GM21367 (cell line): ENCODE data around the gene PATJ.
"Not testable (repeated sequence)": the region's sequence is repeated elsewhere in the genome, so short reads cannot be mapped to it uniquely, and the experiment has no call there.

Experiments used
- ATAC-seq: cut with Tn5 transposase; IDR thresholded peaks from one replicate; pipeline ENCODE4 v1.9.1; 2021; ENCODE audit not compliant: unreplicated experiment

The PATJ gene

GRCh38 chr1:61819421-61819820, 77.1 kb downstream of the PATJ start:
- ATAC-seq: no peak

DNA sequence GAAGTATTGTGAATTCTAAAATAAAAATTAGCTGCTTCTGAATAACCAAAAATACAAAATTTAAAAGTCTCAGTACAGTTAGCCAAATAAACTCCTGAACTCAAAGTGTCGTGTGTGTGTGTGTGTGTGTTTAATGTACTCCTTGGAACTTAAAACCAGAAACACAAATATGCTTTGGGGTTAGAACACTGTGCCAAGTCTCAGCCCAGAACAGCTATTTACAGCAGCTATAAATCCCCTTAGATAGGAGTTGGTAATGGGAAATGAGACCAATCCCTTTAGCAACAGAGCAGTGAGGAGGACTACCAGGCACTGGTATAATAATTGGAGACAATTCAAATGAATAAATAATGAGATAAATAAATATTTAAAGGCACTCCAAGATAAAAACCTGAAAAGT, 83.1 kb downstream of the PATJ start:
- ATAC-seq: no peak

DNA sequence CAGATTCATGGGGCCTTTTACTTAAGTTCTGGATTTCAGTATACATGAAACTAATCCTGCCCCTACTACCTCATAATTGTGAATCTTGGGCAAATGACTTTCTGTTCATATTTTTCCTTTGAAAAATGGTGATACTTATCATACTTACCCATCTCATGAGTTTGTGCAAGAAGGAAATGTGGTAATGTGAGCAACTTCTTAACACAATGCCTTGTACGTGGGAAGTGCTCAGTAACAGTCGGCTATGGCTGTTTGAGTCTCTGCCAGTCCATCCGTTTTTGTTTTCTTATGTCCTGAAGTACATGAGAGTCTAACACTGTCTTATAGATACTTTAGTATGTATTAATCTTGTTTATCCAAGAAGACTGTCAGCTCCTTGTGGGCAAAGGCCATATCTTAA, 86.5 kb downstream of the PATJ start:
- ATAC-seq: no peak

DNA sequence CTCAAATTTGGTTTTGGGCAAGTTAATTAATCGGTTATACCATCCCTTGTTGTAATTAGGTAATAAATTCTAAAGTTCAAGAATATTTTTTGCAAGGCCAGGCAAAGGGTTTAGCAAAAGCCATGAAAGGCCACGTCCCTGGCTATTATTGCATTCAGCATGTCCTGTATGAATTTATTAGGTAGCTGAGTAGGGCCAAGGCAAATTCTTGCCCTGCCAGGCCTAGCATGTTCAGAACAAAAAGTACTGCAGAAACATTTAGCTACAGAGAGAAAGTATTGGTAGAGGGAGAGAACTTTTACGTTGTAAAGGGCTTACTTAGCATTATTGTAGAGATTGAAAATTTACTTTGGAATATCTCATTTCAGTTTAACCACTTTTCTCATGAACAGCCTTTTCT, 94.4 kb downstream of the PATJ start:
- ATAC-seq: no peak

DNA sequence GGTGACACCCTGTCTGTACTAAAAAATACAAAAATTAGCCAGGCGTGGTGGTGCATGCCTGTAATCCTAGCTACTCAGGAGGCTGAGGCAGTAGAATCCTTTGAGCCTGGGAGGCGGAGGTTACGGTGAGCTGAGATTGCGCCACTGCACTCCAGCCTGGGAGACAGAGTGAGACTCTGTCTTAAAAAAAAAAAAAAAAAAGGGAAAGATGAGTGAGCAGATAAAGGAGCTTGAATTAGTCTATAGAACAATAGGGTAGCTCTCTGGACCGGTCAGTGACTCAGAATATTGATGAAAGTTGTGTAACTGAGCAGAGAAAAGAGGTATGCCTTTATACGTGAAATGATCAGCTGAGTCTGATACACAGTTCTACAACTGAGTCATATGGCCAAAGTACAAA, 95.3 kb downstream of the PATJ start:
- not testable (repeated sequence) for ATAC-seq

- ATAC-seq: no peak
Measured at GRCh38 chr1:61839679-61840078, 97.4 kb downstream of the PATJ start.

DNA sequence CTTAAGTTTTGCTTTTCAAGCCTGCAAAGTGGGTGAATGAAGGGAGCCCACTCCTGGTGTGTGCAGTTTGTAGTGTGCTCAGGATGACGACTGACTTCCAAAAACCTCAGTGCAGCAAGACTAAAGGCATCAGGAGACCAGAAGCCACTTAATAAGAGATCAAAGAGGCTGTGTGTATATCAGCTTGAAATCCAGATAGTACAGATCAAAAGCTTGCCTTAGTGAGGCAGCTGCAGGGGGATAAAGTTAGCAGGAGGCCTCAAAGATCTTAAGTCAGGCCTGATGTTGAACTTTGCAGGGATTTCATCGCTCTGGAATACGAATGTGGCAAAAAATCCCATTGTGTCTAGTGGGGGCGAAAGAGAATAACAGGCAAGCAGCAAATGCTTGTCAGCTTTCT, 99.8 kb downstream of the PATJ start:
- ATAC-seq: no peak

DNA sequence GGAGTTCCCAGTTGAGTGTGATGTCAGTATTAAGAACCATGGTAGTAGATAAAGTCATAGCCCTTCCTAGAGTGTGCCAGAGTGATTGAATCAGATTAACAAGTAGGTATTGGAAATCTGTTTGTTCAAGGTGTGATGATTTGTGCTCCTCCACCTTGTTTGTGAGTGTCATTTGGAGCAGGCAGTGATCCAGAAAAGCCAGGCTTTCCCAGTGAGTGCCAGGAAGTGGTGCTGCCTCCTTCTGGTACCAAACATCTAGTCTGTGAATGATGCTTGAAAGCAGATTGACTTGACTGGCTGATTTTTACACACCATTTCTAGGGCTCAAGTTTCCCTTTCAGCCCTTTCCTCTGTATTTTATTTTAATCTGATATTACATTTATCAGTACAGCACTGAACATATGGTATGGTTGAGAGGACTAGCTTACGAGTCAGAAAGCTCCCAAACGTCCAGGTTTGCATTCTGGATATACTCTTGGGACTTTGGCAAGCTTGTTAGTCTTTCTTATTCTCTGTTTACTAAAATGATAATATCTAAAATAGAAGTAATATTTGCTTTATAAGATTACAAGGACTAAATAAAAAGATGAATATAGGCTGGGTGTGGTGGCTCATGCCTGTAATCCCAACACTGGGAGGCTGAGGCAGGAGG, 100.7 kb downstream of the PATJ start:
- no peak for ATAC-seq

- ATAC-seq: no peak
Measured at GRCh38 chr1:61844006-61844405, 101.7 kb downstream of the PATJ start.

- ATAC-seq: not testable (repeated sequence)
Measured at GRCh38 chr1:61844664-61845063, 102.4 kb downstream of the PATJ start.

DNA sequence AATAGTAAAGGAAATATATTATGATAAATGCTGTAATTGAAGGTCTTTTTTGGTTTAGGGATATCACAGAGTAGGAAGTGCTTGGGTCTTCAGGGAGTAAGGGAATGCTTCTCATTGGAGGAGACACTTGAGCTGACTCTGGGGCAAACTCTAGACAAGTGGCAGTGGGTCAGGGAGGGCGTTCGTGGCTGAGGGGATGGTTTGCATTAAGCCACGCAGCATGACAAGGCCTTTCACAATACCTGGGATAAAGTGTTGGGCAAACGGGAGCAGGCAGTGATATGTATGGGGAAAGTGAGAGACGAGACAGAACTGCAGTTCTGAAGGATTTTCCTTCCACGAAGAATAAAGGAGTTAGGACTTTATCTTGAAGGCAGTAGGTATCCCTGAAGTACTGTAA, 109.0 kb downstream of the PATJ start:
- no peak for ATAC-seq

DNA sequence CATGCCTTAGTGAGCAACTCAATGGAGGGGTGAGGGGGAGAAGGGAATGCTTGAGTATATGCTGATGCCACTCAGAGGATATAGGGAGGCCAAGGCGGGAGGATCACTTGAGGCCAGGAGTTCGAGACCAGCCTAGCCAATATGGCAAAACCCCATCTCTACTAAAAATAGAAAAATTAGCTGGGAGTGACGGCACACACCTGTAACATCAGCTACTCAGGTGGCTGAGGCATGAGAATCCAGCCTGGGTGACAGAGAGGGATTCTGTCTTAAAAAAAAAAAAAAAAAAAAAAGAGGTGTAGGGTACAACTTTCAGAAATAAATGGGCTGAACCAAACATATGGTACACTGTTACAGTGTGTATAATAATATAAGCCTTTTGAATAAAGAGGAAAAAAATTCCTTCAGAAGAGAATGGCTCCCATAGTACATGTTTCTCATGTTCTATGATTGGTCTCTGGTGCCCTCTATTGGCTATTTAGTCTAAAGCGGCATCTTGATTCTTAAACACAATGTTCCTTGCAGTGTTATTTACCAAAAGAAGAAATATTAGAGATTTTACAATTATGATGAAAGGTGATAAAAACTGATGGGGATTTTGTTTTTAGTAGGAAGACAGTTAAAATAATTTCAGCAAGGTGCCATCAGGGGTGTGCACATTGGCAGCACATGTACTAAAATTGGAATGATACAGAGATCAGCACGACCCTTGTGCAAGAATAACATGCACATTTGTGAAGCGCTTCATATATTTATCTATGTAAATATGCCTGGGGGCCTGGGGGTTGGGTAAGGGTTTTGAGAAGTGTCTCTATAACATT, 109.8 kb downstream of the PATJ start:
- ATAC-seq: peak; percentile 57

DNA sequence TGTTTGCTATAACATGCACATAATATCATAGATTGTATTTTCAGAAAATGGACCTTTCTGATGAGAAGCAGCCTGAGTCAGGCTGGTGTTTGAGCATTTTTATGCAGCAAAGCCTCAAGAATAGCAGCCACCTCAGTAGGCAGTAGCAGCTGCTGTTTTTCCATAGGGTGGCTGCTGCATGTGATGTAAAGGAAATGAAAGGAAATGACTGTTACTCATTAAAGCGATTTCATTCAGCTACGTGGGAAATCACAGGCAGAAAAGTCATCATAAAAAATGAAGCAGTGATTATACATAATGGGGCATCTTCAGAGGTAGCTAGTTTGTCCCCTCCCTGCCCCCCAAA, 110.4 kb downstream of the PATJ start:
- ATAC-seq: no peak

DNA sequence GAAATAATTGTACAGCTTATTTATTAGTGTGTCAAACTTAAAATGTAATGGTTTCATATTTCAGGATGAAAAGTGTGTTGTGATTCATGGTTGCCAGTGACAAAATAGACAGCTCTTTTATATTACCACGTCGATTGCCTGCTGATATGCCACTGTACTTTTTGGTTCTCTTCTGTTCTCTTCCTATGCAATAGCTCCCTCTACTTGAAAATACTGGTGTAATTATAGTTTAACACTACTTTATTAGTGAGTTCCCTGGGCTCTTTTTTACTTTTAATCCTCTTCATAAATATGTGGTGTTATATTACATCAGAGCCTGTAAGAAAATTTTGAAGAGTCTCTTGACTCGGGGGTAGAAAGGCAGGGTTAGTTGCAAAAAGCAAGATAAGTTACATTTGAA, 111.3 kb downstream of the PATJ start:
- no peak for ATAC-seq

- no peak for ATAC-seq
Measured at GRCh38 chr1:61864489-61864888, 122.2 kb downstream of the PATJ start.

DNA sequence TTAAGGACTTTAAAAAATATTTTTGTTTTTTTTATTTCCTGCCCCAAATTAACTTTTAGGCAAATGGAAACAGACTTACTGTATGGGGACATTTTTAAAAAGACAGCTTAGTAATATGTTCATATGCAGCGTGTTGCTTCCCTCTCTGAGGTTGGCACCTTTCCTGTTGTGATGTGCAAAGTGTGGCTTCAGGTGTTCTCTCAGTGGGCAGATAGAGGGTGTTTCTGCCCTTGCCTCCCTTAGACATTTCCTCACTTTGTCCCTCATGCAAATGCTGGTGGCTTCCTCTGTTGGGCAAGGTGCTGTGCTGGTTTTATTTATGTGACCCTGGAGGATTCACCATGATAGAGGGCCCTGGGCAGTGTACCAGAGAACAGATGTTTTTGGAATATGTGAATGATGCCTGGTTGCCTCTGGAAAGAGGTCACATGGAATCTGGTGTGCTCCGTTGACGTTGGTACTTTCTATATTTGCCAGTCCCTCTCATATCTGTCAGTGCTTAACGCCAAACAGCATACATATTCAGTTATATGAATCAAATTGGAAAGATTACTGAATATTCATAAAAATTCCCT, 123.5 kb downstream of the PATJ start:
- no peak for ATAC-seq

GRCh38 chr1:61869691-61870109, 127.4 kb downstream of the PATJ start:
- no peak for ATAC-seq

GRCh38 chr1:61872206-61872605, 129.9 kb downstream of the PATJ start:
- ATAC-seq: no peak

- ATAC-seq: no peak
Measured at GRCh38 chr1:61873581-61873980, 131.3 kb downstream of the PATJ start.

GRCh38 chr1:61873994-61874393, 131.7 kb downstream of the PATJ start:
- no peak for ATAC-seq

GRCh38 chr1:61875198-61875597, 132.9 kb downstream of the PATJ start:
- no peak for ATAC-seq

DNA sequence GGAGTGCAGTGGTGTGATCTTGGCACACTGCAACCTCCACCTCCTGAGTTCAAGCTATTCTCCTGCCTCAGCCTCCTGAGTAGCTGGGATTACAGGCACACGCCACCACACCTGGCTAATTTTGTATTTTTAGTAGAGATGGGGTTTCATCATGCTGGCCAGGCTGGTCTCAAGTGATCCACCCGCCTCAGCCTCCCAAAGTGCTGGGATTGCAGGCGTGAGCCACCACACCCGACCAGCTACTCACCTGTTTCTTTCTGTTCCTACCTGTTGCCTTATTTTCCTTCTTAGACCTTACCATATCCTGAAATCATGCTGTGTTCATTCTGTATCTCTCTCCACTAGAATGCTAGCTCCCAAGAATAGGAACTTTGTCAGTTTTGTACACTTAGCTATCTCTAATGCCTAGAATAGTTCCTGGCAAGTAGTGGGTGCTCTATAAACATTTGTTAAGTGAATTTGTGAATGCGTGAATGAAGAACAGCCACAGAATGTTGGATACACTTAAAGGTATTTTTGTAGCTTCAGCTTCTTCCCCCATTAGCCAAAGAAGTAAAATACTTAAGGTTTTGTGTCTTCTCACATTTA, 137.7 kb downstream of the PATJ start:
- not testable (repeated sequence) for ATAC-seq
